ENCODE measurements around the gene CCN6. TPM values are rescaled to one million over a fixed set of nuclear protein-coding genes. Genes with fewer than 3 reads are reported as not detected.

The CCN6 gene
- total RNA-seq, 1 donor from 2014 or later: not detected

- no peaks in the 10 kb centered on the region for H3K27me3 Mint-ChIP-seq (ENCODE audit: unreplicated experiment)
- TF ChIP-seq CTCF (IDR thresholded peaks at IDR 0.05): no peak
- peaks cover 20% of the 10 kb centered on the region for H3K4me1 Mint-ChIP-seq (ENCODE audit: unreplicated experiment)
- no peak overlapping the region for H3K27ac Mint-ChIP-seq (ENCODE audit: unreplicated experiment)
- no peak for DNase-seq (ENCODE audit: extremely low spot score, unreplicated experiment)
- H3K4me3 Mint-ChIP-seq (ENCODE audit: unreplicated experiment): no peak overlapping the region
- peaks cover 14% of the 10 kb centered on the region for H3K9me3 Mint-ChIP-seq (ENCODE audit: unreplicated experiment)
- no peaks in the 10 kb centered on the region for H3K36me3 Mint-ChIP-seq (ENCODE audit: unreplicated experiment)
Observed at GRCh38 chr6:112021691-112022310, 32.1 kb upstream of the CCN6 start.

GRCh38 chr6:112022749-112023148 is 31.2 kb upstream of the CCN6 start:
- no peak overlapping the region for H3K27ac Mint-ChIP-seq (ENCODE audit: unreplicated experiment)
- H3K27me3 Mint-ChIP-seq (ENCODE audit: unreplicated experiment): no peaks in the 10 kb centered on the region
- peaks cover 18% of the 10 kb centered on the region for H3K4me1 Mint-ChIP-seq (ENCODE audit: unreplicated experiment)
- TF ChIP-seq CTCF (IDR thresholded peaks at IDR 0.05): no peak
- peaks cover 14% of the 10 kb centered on the region for H3K9me3 Mint-ChIP-seq (ENCODE audit: unreplicated experiment)
- DNase-seq (ENCODE audit: extremely low spot score, unreplicated experiment): no peak
- no peak overlapping the region for H3K4me3 Mint-ChIP-seq (ENCODE audit: unreplicated experiment)
- H3K36me3 Mint-ChIP-seq (ENCODE audit: unreplicated experiment): no peaks in the 10 kb centered on the region

GRCh38 chr6:112024464-112024863 is 29.4 kb upstream of the CCN6 start:
- Mint-ChIP-seq H3K4me1 (ENCODE audit: unreplicated experiment) (peaks cover 1% of the 10 kb centered on the region), H3K9me3 (ENCODE audit: unreplicated experiment) (peaks cover 14% of the 10 kb centered on the region), H3K4me3 (ENCODE audit: unreplicated experiment) (no peak overlapping the region), H3K27ac (ENCODE audit: unreplicated experiment) (no peak overlapping the region), H3K27me3 (ENCODE audit: unreplicated experiment) (no peaks in the 10 kb centered on the region), H3K36me3 (ENCODE audit: unreplicated experiment) (no peaks in the 10 kb centered on the region)
- DNase-seq (ENCODE audit: extremely low spot score, unreplicated experiment): no peak
- TF ChIP-seq CTCF (IDR thresholded peaks at IDR 0.05): no peak

- Mint-ChIP-seq H3K9me3 (ENCODE audit: unreplicated experiment) (peaks cover 14% of the 10 kb centered on the region), H3K36me3 (ENCODE audit: unreplicated experiment) (no peaks in the 10 kb centered on the region), H3K4me1 (ENCODE audit: unreplicated experiment) (peaks cover 7% of the 10 kb centered on the region), H3K27ac (ENCODE audit: unreplicated experiment) (no peak overlapping the region), H3K4me3 (ENCODE audit: unreplicated experiment) (no peak overlapping the region), H3K27me3 (ENCODE audit: unreplicated experiment) (no peaks in the 10 kb centered on the region)
- no peak for TF ChIP-seq CTCF (IDR thresholded peaks at IDR 0.05)
- DNase-seq (ENCODE audit: extremely low spot score, unreplicated experiment): no peak
Observed at GRCh38 chr6:112026933-112027332, 27.0 kb upstream of the CCN6 start.

GRCh38 chr6:112027942-112028674 is 25.8 kb upstream of the CCN6 start:
- H3K9me3 Mint-ChIP-seq (ENCODE audit: unreplicated experiment): peaks cover 14% of the 10 kb centered on the region
- H3K27ac Mint-ChIP-seq (ENCODE audit: unreplicated experiment): no peak overlapping the region
- H3K4me3 Mint-ChIP-seq (ENCODE audit: unreplicated experiment): no peak overlapping the region
- no peaks in the 10 kb centered on the region for H3K27me3 Mint-ChIP-seq (ENCODE audit: unreplicated experiment)
- no peaks in the 10 kb centered on the region for H3K36me3 Mint-ChIP-seq (ENCODE audit: unreplicated experiment)
- TF ChIP-seq CTCF (IDR thresholded peaks at IDR 0.05): no peak
- H3K4me1 Mint-ChIP-seq (ENCODE audit: unreplicated experiment): peaks cover 7% of the 10 kb centered on the region
- DNase-seq (ENCODE audit: extremely low spot score, unreplicated experiment): no peak
